ENCODE data around the gene YPEL2. TPM values are rescaled to one million over a fixed set of nuclear protein-coding genes. Genes with fewer than 3 reads are reported as not detected.
A peak's percentile ranks its signal among the peaks of the same experiment; 100 is the strongest.

Gene YPEL2
- total RNA-seq, 1 experiment from 2014 or later, result 1.9 TPM

DNA sequence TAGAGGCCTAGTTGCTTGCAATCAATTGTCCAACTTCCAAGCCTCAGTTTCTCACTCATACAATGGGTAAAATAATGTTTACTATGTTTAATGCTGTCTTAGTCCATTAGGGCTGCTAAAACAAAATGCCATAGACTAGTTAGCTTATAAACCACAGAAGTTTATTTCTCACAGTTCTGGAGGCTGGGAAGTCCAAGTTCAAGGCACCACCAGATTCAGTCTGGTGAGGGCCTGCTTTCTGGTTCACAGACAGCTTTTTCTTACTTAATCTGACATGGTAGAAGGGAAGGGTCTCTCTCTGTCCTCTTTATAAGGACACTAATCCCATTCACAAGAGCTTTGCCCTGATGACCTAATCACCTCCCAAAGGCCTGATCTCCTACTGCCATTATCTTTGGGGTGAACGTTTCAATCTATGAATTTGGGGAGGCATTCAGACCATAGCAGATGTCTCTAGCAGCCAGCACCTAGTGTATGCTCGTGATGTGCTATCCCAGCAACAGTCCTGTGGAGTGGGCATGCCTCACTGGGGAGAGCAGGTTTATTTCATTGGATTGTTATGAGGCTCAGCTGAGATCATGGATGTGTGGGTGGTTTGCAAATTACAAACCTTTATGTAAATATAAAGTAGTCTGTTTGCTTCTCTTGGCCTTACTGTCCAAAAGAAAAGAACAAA lies 25.2 kb downstream of the YPEL2 start:
- DNase-seq (ENCODE audit: low read depth), result no peak

DNA sequence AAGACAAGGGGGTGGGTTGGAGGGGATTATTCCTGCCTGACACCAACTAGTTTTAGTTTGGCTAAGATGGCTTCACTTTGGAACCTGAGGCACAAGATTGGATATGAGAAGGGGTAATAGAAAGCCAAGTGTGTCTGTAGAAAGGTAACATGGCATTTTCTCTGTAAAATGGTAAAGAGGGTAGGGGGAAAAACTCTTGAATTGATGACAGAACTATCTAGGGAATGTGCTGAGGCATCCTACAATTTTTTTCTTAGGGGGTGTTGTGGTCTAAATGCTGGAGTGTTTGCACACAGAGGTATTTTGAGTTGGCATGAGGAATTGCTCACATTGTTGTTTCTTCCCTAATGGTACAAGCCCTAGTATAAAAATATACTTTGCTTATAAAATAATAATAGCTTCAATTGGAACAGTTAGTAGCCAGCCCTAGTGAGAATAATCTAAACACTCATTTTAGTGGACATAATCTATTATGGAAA lies 25.8 kb downstream of the YPEL2 start:
- DNase-seq (ENCODE audit: low read depth), result no peak

- peak; percentile 34 for DNase-seq (ENCODE audit: low read depth)
Observed at GRCh38 chr17:59357929-59358328, 26.5 kb downstream of the YPEL2 start.

- peak; percentile 87 for DNase-seq (ENCODE audit: low read depth)
Observed at GRCh38 chr17:59361386-59361785, 29.9 kb downstream of the YPEL2 start.

DNA sequence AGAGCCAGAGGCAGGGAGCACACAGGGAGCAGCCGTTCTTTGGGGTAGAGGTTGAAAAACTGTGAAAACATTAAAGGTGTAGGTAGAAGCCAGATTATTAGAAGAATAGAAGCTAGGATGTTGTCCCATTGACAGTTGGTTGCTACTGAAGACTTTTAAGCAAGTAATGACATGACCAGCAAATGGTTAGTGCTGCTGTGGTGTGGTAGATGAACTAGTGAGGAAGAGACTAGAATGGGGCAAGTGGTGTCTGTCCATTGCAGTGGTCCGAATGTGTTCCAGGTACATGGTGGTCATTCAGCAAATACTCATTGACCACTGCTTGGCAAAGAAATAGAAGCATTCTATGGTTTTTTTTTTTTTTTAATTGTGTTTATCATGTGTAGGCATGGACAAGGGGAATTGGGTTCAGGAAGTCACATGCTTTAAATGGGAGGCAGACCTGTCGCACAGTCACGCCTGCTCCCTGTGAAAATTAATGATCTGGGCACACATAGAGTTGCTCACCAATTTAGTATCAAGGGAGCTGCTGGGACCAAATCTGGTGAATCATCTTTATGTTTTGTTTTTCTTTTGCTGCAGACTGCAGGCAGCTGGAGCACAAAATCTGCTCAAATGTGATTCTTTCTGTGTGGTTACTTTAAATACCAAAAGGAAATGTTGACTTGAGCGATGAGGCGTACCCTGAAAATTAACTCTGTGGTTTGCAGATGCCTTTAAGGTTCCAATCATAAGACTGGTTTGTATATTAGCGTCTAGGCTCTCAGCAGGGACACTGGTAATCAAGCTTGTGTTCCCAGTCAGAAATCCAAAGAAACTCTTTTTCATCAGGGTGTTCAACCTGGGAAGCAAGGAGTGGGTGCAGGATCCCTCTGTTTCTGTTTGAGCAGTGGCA lies 30.7 kb downstream of the YPEL2 start:
- peak; percentile 87 for DNase-seq (ENCODE audit: low read depth)

DNA sequence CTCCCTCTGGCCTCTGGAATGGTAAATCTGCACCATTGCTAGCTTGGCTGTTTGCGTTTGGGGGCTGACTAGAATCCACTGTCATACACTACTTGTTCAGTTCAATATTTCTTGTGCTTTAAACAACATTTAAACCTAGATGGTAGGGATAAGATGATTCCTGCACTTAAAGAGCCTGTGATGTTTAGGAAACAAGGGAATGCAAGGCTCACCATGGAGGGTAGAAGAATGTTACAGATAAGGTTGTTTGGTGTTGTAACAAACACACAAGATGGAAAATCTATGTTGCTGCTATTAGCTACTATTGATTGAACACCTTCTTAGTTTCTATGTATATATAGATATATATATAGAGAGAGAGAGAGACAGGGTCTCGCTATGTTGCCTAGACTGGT lies 31.4 kb downstream of the YPEL2 start:
- DNase-seq (ENCODE audit: low read depth), result no peak

- DNase-seq (ENCODE audit: low read depth), result no peak
Observed at GRCh38 chr17:59365383-59365981, 34.0 kb downstream of the YPEL2 start.

GRCh38 chr17:59366040-59366757 lies 34.7 kb downstream of the YPEL2 start:
- DNase-seq (ENCODE audit: low read depth), result no peak

DNA sequence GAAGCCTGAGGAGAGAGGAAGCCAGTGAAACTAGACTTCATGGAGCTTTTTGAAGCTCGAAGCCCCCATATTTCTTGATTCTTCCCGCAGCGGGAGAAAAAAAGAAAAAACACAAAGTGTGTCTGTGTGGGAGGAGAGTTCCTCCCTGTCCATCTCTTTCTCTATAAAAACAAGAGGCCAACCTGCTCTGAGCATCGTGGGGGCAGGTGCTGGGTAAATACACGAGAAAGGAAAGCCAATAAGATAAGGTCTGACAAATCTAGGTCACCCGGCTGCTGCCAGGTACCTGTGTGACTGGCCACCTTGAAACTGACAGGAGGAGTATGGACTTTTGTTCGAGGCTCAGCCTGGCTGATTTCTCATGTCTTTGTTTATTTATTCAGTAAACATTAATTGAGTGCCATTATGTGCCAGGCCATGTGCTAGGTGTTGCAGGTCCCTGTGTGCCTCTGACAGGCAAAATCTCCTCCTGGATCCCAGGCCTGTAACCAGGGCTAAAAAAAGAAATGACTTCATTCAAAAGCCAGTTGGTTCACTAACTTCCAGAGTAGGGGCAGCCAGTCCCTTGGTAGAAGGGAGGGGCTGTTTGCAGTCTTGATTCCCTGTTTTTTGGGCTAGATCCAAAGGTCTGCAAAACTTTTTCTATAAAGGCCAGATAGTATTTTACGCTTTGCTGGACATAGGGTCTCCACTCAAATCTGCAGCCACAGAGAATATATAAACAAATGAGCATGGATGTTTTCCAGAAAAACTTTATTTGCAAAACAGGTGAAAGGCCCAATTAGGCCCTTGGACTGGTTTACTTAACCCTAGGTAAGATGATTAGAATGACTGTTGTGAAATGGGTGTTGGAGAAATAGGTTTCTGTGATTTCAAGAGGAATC lies 35.6 kb downstream of the YPEL2 start:
- DNase-seq (ENCODE audit: low read depth), result no peak

DNA sequence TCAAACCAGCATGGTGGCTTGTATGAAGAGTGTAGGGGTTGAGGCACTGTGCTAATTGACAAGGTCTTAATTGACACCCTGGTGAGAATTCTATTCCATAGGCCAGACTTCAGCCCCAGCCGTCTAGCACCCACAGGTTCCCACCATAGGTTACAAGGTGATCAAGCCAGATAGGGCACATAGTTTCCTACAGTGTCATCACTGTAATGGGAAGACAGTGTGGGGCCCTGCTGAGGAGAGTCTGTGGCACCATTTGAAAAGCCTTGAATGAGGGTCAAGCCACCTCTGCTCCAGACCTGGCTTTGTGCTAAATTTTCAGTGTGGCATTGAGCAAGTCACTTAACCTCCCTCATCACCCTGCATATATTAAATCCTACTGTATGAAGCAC lies 36.2 kb downstream of the YPEL2 start:
- no peak for DNase-seq (ENCODE audit: low read depth)

GRCh38 chr17:59368218-59368857 lies 36.9 kb downstream of the YPEL2 start:
- no peak for DNase-seq (ENCODE audit: low read depth)

GRCh38 chr17:59369031-59369975 lies 37.8 kb downstream of the YPEL2 start:
- DNase-seq (ENCODE audit: low read depth), result peak; percentile 40

- DNase-seq (ENCODE audit: low read depth), result no peak
Observed at GRCh38 chr17:59370593-59371299, 39.3 kb downstream of the YPEL2 start.

DNA sequence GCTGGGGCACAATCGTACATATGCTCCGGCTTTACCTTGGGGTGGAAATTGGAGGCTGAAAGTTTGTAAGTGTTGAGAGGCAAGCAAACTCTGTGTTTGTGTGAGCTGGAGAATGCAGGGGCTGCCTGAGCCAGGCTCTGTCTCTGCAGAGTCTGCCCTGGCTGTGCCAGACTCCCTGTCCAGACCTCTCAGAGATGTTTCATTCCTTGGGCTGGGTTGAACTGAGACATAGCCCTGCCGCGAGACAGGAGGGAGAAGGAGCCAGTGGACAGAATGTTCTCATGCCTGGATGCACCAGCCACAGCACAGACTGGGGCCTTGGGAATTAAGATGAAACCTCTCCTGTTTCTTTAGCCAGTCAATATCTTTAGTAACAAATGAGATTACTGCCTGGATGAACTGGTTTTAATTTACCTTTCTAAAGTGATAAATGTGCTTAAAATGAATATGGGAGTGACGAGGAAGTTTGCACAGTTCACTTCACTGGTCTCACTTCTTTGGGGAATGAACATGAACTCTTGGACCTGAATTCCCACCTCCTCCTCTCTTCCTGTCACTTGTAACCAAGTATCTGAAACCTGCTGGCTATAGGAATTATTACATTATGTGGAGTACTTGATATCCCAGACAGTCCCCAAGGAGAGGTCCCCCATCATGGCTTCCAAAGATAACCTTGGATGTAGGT lies 40.1 kb downstream of the YPEL2 start:
- no peak for DNase-seq (ENCODE audit: low read depth)

DNA sequence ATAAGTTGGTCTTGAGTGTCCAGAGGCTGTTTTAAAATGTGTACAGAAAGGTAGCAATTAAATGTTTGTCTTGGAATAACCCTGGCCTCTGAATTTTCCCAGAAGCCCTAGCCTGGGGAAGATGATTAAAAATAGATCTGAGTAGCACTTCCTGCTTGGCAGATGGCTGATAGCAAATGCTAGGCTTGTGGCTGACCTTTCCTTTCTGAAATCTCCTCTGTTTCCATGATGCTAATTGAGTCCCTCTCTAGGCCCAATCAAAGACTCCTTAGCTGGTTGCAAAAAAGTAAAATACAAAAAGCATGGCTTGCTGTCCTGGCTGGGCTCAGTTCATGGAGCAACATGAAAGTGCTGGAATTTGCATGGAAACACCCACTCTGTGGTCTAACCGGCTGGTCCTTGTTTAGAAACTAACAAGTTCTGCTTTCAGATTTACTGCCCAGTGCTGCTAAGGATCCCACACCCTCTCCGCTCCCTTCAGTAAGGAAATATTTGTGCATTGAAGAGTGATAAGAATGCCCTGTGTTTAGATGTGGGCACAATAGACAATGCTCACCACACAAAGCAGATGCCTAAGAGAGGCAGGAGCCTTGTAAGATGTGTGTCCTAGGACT lies 40.8 kb downstream of the YPEL2 start:
- DNase-seq (ENCODE audit: low read depth), result peak; percentile 66

DNA sequence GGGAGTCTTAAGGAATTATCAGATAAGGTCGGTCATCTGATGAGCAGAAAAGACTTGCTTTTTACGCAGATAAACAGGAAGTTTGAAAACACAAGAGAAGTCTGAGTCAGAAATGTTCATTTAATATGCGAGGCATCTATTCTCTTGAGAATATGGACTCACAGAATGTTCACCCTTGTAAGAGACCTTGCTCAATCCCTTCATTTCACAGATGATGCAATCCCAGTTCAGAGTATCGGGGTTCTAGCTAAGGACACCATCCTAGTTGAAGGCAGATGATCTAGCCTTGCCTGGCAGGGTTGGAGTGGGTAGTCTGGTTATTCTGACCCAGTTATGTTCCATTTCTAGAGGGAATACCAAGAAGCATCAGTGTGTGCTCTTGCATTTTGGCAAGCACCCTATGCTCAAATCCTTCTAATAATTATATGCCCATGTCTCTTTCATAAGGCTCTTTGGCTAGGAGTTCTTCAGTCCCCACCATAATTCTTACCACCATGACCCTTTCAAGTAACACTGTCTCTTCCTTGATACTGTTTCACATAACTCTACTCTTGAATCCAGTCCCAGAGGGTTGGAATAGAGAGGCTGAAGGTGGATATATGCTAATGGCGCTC lies 42.5 kb downstream of the YPEL2 start:
- peak; percentile 11 for DNase-seq (ENCODE audit: low read depth)

DNA sequence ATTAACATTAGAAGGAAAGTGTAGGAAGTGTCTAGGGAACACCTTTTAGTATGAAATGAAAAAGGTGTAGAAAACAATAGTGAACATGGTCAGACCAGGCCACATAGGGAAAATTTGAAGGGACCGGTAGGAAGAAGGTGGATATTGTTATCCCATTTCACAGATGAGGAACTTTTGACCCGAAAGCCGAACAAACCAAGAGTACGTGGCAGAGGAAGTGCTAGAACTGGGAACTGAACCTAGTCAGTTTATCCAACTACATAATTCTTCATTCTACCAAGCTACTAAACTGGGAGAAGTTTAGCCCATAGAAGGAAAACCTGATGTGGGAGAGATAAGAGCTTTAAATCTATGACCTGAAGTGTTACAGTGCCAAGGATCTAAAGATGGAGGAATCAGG lies 43.2 kb downstream of the YPEL2 start:
- DNase-seq (ENCODE audit: low read depth), result no peak

Data from RPMI7951 (cell line).